ENCODE results near the gene PLEKHA3.
"Not testable (repeated sequence)": the region's sequence is repeated elsewhere in the genome, so short reads cannot be mapped to it uniquely, and the experiment has no call there.

DNA sequence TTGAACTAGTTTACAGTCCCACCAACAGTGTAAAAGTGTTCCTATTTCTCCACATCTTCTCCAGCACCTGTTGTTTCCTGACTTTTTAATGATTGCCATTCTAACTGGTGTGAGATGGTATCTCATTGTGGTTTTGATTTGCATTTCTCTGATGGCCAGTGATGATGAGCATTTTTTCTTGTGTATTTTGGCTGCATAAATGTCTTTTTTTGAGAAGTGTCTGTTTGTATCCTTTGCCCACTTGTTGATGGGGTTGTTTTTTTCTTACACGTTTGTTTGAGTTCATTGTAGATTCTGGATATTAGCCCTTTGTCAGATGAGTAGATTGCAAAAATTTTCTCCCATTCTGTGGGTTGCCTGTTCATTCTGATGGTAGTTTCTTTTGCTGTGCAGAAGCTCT is 45.2 kb downstream of the PLEKHA3 start:
- TF ChIP-seq, protein P1, sequence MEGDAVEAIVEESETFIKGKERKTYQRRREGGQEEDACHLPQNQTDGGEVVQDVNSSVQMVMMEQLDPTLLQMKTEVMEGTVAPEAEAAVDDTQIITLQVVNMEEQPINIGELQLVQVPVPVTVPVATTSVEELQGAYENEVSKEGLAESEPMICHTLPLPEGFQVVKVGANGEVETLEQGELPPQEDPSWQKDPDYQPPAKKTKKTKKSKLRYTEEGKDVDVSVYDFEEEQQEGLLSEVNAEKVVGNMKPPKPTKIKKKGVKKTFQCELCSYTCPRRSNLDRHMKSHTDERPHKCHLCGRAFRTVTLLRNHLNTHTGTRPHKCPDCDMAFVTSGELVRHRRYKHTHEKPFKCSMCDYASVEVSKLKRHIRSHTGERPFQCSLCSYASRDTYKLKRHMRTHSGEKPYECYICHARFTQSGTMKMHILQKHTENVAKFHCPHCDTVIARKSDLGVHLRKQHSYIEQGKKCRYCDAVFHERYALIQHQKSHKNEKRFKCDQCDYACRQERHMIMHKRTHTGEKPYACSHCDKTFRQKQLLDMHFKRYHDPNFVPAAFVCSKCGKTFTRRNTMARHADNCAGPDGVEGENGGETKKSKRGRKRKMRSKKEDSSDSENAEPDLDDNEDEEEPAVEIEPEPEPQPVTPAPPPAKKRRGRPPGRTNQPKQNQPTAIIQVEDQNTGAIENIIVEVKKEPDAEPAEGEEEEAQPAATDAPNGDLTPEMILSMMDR (IDR thresholded peaks at IDR 0.05; ENCODE audit: low read depth, low read length): not testable (repeated sequence)
- not testable (repeated sequence) for TF ChIP-seq POLR2A (IDR thresholded peaks at IDR 0.05; ENCODE audit: extremely low read depth, insufficient read length)

All from NB4 (cell line).